Cardiac fibroblast (primary cell): ENCODE measurements around the gene REP15.
A peak's percentile ranks its signal among the peaks of the same experiment; 100 is the strongest.
"Not testable (repeated sequence)": the region's sequence is repeated elsewhere in the genome, so short reads cannot be mapped to it uniquely, and the experiment has no call there.

Experiments used
- DNase-seq, 2 donors: peaks; one replicate each; pipeline versions ENCODE4 v3.0.0 to v3.0.0-alpha.2; 2010; ENCODE audit warnings: low read depth in 2 of 2
- H3K4me3 ChIP-seq, 2 donors: replicated peaks in 1 of 2; 1 replicate in 1 of 2; 2 replicates in 1 of 2; pipeline ENCODE4 v1.5.1; 2011; ENCODE audit warnings: low read depth in 2 of 2, low read length in 2 of 2, mild to moderate bottlenecking in 2 of 2, moderate library complexity in 1 of 2
- TF ChIP-seq, protein P1 (sequence below): IDR thresholded peaks from one replicate; pipeline ENCODE4 v1.5.1; 2011; ENCODE audit warnings: low read depth, mild to moderate bottlenecking, low read length, inconsistent platforms

Gene REP15, protein sequence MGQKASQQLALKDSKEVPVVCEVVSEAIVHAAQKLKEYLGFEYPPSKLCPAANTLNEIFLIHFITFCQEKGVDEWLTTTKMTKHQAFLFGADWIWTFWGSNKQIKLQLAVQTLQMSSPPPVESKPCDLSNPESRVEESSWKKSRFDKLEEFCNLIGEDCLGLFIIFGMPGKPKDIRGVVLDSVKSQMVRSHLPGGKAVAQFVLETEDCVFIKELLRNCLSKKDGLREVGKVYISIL

DNA sequence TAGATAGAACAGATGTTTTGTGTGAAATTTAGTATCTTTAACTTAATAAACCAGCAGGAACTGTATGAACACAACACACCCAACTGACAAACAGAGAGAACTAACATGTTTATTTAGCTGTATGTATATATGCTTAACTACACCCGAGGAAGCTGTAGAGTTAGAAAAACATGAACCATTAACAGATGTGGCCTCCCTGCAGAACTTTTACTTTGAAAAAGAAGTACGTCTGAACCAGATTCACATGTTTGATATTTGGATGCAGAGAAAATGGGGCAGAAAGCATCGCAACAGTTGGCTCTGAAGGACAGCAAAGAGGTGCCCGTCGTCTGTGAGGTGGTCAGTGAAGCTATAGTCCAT, at the start of gene REP15:
Gene REP15, plus strand, starts transcription at position 155 of the 360 bp plus-strand sequence. Its CDS starts 116 bp downstream, at position 271.
- no peak within 1 kb of the TSS for H3K4me3 ChIP-seq
- TF ChIP-seq, protein P1, sequence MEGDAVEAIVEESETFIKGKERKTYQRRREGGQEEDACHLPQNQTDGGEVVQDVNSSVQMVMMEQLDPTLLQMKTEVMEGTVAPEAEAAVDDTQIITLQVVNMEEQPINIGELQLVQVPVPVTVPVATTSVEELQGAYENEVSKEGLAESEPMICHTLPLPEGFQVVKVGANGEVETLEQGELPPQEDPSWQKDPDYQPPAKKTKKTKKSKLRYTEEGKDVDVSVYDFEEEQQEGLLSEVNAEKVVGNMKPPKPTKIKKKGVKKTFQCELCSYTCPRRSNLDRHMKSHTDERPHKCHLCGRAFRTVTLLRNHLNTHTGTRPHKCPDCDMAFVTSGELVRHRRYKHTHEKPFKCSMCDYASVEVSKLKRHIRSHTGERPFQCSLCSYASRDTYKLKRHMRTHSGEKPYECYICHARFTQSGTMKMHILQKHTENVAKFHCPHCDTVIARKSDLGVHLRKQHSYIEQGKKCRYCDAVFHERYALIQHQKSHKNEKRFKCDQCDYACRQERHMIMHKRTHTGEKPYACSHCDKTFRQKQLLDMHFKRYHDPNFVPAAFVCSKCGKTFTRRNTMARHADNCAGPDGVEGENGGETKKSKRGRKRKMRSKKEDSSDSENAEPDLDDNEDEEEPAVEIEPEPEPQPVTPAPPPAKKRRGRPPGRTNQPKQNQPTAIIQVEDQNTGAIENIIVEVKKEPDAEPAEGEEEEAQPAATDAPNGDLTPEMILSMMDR = no peak
- DNase-seq = no peak

DNA sequence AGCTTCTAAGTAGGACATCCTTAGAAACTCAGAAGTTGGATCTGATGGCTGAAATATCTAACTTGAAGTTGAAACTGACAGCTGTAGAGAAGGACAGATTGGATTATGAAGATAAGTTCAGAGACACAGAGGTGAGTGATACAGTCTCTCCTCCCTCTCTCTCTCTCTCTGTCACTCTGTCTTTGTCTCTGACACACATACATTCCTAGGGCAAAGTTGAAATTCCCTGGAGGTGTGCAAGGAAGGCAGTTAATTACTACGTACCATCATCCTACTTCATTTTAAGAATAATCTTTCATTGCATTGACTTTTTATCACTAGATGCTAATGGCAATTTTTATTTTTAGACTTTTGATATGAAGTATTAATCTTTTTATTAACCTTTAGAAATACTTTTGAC, 46.2 kb upstream of the REP15 start:
- TF ChIP-seq, protein P1 = no peak
- H3K4me3 ChIP-seq = no peak overlapping the region
- no peak for DNase-seq

DNA sequence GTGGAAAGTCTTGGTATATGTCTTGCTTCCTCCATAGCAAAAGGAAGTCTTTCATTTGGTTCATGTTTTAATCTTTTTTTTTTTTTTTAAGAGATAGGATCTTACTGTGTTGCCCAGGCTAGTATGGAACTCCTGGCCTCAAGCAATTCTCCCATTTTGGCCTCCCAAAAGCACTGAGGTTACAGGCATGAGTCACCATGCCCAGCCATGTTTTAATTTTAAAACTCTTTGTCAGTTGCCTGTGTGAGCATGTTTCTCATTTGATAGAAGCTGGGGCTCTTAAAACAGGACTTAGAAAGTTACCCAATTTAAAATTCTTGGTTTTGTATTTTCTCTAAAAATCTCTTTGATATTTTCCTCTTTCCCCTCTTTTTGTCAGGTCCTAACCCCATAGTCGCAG, 45.0 kb upstream of the REP15 start:
- peak in 1 of 2 donors; percentile 39 for DNase-seq
- H3K4me3 ChIP-seq = no peak overlapping the region
- TF ChIP-seq, protein P1 = no peak

- TF ChIP-seq, protein P1 = peak; percentile 74
- H3K4me3 ChIP-seq = no peak overlapping the region
- peak; percentile 90 to 91 for DNase-seq
Measured at GRCh38 chr12:27652174-27652763, 44.0 kb upstream of the REP15 start.

GRCh38 chr12:27653661-27654060, 42.6 kb upstream of the REP15 start:
- TF ChIP-seq, protein P1 = no peak
- no peak for DNase-seq
- no peak overlapping the region for H3K4me3 ChIP-seq

- DNase-seq, H3K4me3 ChIP-seq: not testable (repeated sequence)
Measured at GRCh38 chr12:27655476-27655875, 40.8 kb upstream of the REP15 start.

GRCh38 chr12:27657296-27657695, 39.0 kb upstream of the REP15 start:
- no peak overlapping the region for H3K4me3 ChIP-seq
- TF ChIP-seq, protein P1 = no peak
- peak in 1 of 2 donors; percentile 73 for DNase-seq
